GM12875 (cell line): ENCODE results near the gene BMERB1.

ENCODE experiments used
- H3K4me3 ChIP-seq: one replicate; pipeline ENCODE4 v1.5.1; 2011; ENCODE audit warnings: low read depth, low read length, control low read depth
- CTCF ChIP-seq: IDR thresholded peaks from 2 replicates; pipeline ENCODE4 v1.5.1; 2011; ENCODE audit warnings: low read depth, mild to moderate bottlenecking, control low read depth, inconsistent platforms, low read length, moderate library complexity, borderline replicate concordance; ENCODE audit not compliant: insufficient read depth

The BMERB1 gene

GRCh38 chr16:15575293-15576049 is 141.1 kb downstream of the BMERB1 start:
- TF ChIP-seq CTCF: no peak
- no peak overlapping the region for H3K4me3 ChIP-seq

DNA sequence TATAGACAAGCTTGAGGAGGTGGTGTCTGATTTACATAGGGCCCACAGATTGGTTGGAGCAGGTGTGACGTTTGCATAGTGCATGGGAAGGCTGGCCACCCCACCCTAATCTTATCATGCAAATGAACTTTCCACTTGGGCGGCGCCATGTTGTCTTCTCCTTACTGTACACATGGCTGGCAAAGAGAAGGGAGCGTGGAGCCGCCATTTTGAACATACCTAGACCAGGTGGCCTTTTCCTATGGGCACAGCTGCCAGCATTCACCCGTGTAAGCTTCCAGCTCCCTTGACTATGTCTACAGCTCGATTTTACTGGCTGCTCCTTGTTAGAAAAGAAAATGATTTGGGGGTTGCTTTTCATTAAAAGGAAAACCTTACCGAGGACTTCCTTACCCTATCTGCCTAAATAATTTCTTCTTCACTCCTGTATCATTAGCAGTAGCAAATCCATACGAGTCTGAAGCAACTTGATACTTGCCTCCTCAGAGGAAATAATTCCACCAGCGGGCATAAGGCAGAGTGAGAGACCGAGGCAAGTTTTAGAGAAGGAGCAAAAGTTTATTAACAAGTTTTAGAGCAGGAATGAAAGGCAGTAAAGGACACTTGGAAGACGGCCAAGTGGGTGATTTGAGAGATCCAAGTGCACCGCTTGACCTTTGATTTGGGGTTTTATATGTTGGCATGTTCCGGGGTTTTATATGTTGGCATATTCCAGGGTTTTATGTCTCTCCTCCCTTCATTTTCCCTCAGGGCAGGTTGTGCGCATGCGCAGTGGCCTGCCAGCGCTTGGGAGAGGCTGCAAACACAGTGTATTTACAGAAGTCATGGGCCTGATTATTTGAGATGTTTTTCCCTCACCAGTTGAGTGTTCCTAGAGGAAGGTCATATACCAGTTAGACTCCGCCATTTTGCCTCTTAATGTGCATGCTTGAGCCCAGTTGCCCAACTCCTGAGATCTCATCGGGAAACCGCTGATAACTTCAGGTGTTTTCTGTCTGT is 142.9 kb downstream of the BMERB1 start:
- H3K4me3 ChIP-seq: no peak overlapping the region
- TF ChIP-seq CTCF: no peak

DNA sequence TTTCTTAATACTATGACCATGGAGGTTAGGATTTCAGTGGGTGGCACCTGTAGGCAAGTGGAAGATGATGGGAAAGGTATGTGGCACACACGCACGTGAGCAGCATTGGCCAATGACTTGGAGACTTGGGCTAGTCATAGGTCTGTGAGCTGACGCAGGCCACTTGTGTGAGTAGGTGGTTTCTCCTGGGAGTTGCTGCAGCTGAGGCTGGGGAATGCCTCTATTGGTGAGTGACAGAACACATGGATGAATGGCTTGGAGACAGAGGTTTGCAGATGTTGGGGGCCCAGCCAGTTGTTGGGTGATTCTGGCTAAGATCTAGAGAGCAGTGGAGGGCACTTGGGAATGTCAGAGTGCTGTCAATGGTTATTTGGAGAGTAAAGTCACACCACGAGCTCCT is 144.4 kb downstream of the BMERB1 start:
- no peak for TF ChIP-seq CTCF
- no peak overlapping the region for H3K4me3 ChIP-seq

DNA sequence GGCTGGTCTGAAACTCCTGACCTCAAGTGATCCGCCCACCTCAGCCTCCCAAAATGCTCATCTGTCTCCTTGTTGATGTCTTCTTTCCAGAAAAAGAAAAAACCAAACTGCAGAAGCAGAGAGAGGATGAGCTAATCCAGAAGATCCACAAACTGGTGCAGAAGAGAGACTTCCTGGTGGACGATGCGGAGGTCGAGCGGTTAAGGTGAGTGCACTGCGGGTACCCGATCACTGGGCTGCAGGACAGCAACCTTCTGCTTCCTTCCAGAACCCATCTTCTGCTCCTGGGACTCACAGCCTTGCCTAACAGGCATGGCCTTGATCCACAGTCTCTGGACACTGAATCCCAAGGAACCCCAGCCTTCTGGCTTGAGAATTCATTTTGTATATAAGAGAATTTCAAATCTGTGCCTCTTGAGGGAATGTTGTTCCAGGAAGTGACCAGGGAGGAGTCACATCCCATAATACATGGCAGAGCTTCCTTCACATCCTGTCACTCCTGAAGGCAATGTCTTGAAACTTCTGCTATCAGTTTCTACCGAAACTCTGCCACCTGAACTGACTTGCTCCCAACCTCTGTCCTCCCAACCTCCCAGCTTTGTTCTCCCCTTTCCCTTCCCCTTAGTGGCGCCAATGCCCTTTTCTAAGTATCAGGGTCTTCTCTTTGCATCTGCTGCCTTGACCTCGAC is 146.9 kb downstream of the BMERB1 start:
- no peak for TF ChIP-seq CTCF
- no peak overlapping the region for H3K4me3 ChIP-seq

GRCh38 chr16:15583526-15583925 is 149.1 kb downstream of the BMERB1 start:
- TF ChIP-seq CTCF: no peak
- no peak overlapping the region for H3K4me3 ChIP-seq

DNA sequence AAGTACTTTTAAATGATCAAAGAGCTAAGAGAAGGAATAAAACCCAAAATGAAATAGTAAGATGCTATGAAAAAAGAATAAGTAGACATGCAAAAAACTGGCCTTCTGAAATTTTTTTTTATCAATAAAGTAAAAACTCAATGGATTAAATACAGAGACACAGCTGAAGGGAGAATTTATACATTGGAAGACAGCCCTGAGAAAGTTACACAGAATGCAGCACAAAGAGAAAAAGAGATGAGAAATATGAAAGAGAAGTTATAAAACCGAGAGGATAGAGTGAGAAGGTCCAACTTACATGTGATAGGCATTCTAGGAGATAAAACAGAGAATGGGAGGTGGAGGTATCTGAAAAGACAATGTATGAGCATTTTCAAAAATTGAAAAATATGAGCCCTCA is 151.6 kb downstream of the BMERB1 start:
- no peak overlapping the region for H3K4me3 ChIP-seq
- no peak for TF ChIP-seq CTCF
